A172 (cell line): ENCODE data around the gene ULBP2. TPM values are rescaled to one million over a fixed set of nuclear protein-coding genes. Genes with fewer than 3 reads are reported as not detected.
"Not testable (repeated sequence)": the region's sequence is repeated elsewhere in the genome, so short reads cannot be mapped to it uniquely, and the experiment has no call there.

ENCODE experiments used
- DNase-seq: peaks from one replicate; pipeline ENCODE4 v3.0.0-alpha.2; 2015; ENCODE audit warnings: low spot score
- total RNA-seq: library from RNA; depleted of rRNA; stranded (reverse); fragments of >200 nt; shearing (Covaris generic); gene quantifications from 2 replicates; pipeline ENCODE4 v1.2.3, GENCODE V29; 2014

The ULBP2 gene
- total RNA-seq, 1 experiment from 2014 or later = 17.3 TPM

- DNase-seq = no peak
Observed at GRCh38 chr6:149951626-149952025, 9.8 kb downstream of the ULBP2 start.

GRCh38 chr6:149953390-149953789, 11.6 kb downstream of the ULBP2 start:
- DNase-seq = peak; percentile 20

- DNase-seq = not testable (repeated sequence)
Observed at GRCh38 chr6:149953934-149954327, 12.1 kb downstream of the ULBP2 start.

GRCh38 chr6:149954328-149954983, 12.6 kb downstream of the ULBP2 start:
- DNase-seq = not testable (repeated sequence)

GRCh38 chr6:149954984-149955653, 13.3 kb downstream of the ULBP2 start:
- not testable (repeated sequence) for DNase-seq

GRCh38 chr6:149955654-149956317, 14.0 kb downstream of the ULBP2 start:
- DNase-seq = not testable (repeated sequence)

GRCh38 chr6:149958124-149958523, 16.3 kb downstream of the ULBP2 start:
- not testable (repeated sequence) for DNase-seq

- DNase-seq = not testable (repeated sequence)
Observed at GRCh38 chr6:149959806-149960205, 18.0 kb downstream of the ULBP2 start.

GRCh38 chr6:149960488-149960887, 18.7 kb downstream of the ULBP2 start:
- no peak for DNase-seq

- no peak for DNase-seq
Observed at GRCh38 chr6:149961728-149962425, 20.1 kb downstream of the ULBP2 start.

- no peak for DNase-seq
Observed at GRCh38 chr6:149962461-149963211, 20.8 kb downstream of the ULBP2 start.

- peak; percentile 62 for DNase-seq
Observed at GRCh38 chr6:149963212-149963461, 21.3 kb downstream of the ULBP2 start.

- DNase-seq = peak; percentile 20
Observed at GRCh38 chr6:149963462-149964307, 21.9 kb downstream of the ULBP2 start, which contains the start of gene ULBP1. ULBP1 (plus strand) TSS chr6:149963943; CDS start chr6:149964050, 107 bp downstream.

GRCh38 chr6:149964308-149965193, 22.7 kb downstream of the ULBP2 start:
- DNase-seq = no peak

- no peak for DNase-seq
Observed at GRCh38 chr6:149965194-149966020, 23.6 kb downstream of the ULBP2 start.

- DNase-seq = not testable (repeated sequence)
Observed at GRCh38 chr6:149966319-149966718, 24.5 kb downstream of the ULBP2 start.

GRCh38 chr6:149967591-149967990, 25.8 kb downstream of the ULBP2 start:
- DNase-seq = no peak

GRCh38 chr6:149967999-149968398, 26.2 kb downstream of the ULBP2 start:
- DNase-seq = not testable (repeated sequence)

- not testable (repeated sequence) for DNase-seq
Observed at GRCh38 chr6:149968909-149969308, 27.1 kb downstream of the ULBP2 start.
